ENCODE measurements around the gene PRR18. TPM values are rescaled to one million over a fixed set of nuclear protein-coding genes. Genes with fewer than 3 reads are reported as not detected.

PRR18 gene
- total and polyA plus RNA-seq, 4 donors = 0.33 to 2.9 (median 0.87) TPM

GRCh38 chr6:166259296-166259977 lies 48.8 kb downstream of the PRR18 start:
- H3K4me1 ChIP-seq (ENCODE audit: control insufficient read depth in 5 of 5, insufficient read depth in 5 of 5, low read length in 5 of 5) = no peaks in the 10 kb centered on the region
- H3K9me3 ChIP-seq (ENCODE audit: control insufficient read depth in 4 of 4, insufficient read depth in 3 of 4, low read length in 3 of 4) = no peaks in the 10 kb centered on the region
- H3K27me3 ChIP-seq (ENCODE audit: control insufficient read depth in 3 of 3, insufficient read depth in 3 of 3, low read length in 2 of 3) = peaks cover 0 to 29% (median 24%) of the 10 kb centered on the region in 3 donors
- no peak overlapping the region for H3K9ac ChIP-seq (ENCODE audit: insufficient read depth in 1 of 2, low read length in 2 of 2)
- DNase-seq = no peak
- no peaks in the 10 kb centered on the region for H3K36me3 ChIP-seq (ENCODE audit: control insufficient read depth in 4 of 4, insufficient read depth in 4 of 4, low read length in 4 of 4)
- H3K4me3 ChIP-seq = no peak overlapping the region
- peak overlapping the region in 1 of 2 donors; percentile 83 for H3K27ac ChIP-seq (ENCODE audit: low read depth in 1 of 2, low read length in 1 of 2)
- 57 to 65% methylated on average over 20 of the region's 20 CpGs for WGBS, 2 donors
- no peak for ATAC-seq (ENCODE audit: insufficient read depth, low FRiP score)
- no peak for TF ChIP-seq CTCF (IDR thresholded peaks at IDR 0.05; ENCODE audit: control extremely low read depth, extremely low read depth)

- Histone ChIP-seq H3K9me3 (ENCODE audit: control insufficient read depth in 4 of 4, insufficient read depth in 3 of 4, low read length in 3 of 4) (peaks cover 0 to under 1% (median 0%) of the 10 kb centered on the region in 4 donors), H3K27ac (ENCODE audit: low read depth in 1 of 2, low read length in 1 of 2) (peak overlapping the region in 1 of 2 donors; percentile 71), H3K4me1 (ENCODE audit: control insufficient read depth in 5 of 5, insufficient read depth in 5 of 5, low read length in 5 of 5) (peaks cover 0 to 2% (median 0%) of the 10 kb centered on the region in 5 donors), H3K36me3 (ENCODE audit: control insufficient read depth in 4 of 4, insufficient read depth in 4 of 4, low read length in 4 of 4) (no peaks in the 10 kb centered on the region), H3K9ac (ENCODE audit: insufficient read depth in 1 of 2, low read length in 2 of 2) (no peak overlapping the region), H3K4me3 (no peak overlapping the region), H3K27me3 (ENCODE audit: control insufficient read depth in 3 of 3, insufficient read depth in 3 of 3, low read length in 2 of 3) (peaks cover 1 to 34% (median 29%) of the 10 kb centered on the region in 3 donors)
- WGBS, 2 donors = 25 to 40% methylated on average over 10 of the region's 10 CpGs
- no peak for TF ChIP-seq CTCF (IDR thresholded peaks at IDR 0.05; ENCODE audit: control extremely low read depth, extremely low read depth)
- DNase-seq (no peak), ATAC-seq (ENCODE audit: insufficient read depth, low FRiP score) (peak; percentile 76)
These were observed 49.3 kb downstream of the PRR18 start for GRCh38 chr6:166258854-166259276.

GRCh38 chr6:166257911-166258318 lies 50.3 kb downstream of the PRR18 start:
- ATAC-seq (ENCODE audit: insufficient read depth, low FRiP score) (no peak), DNase-seq (no peak)
- Histone ChIP-seq H3K4me1 (ENCODE audit: control insufficient read depth in 5 of 5, insufficient read depth in 5 of 5, low read length in 5 of 5) (peaks cover 0 to 8% (median 1%) of the 10 kb centered on the region in 5 donors), H3K9me3 (ENCODE audit: control insufficient read depth in 4 of 4, insufficient read depth in 3 of 4, low read length in 3 of 4) (peaks cover 0 to 2% (median 0%) of the 10 kb centered on the region in 4 donors), H3K9ac (ENCODE audit: insufficient read depth in 1 of 2, low read length in 2 of 2) (no peak overlapping the region), H3K27ac (ENCODE audit: low read depth in 1 of 2, low read length in 1 of 2) (no peak overlapping the region), H3K27me3 (ENCODE audit: control insufficient read depth in 3 of 3, insufficient read depth in 3 of 3, low read length in 2 of 3) (peaks cover 4 to 39% (median 33%) of the 10 kb centered on the region in 3 donors), H3K36me3 (ENCODE audit: control insufficient read depth in 4 of 4, insufficient read depth in 4 of 4, low read length in 4 of 4) (no peaks in the 10 kb centered on the region), H3K4me3 (no peak overlapping the region)
- TF ChIP-seq CTCF (IDR thresholded peaks at IDR 0.05; ENCODE audit: control extremely low read depth, extremely low read depth) = no peak
- 62 to 67% methylated on average over 7 of the region's 7 CpGs for WGBS, 2 donors

Other genes with a start within 250 kb of the PRR18 start
- not detected for gene TBXT, start 140.5 kb downstream of the PRR18 start, total RNA-seq
- gene TBXT, start 140.5 kb downstream of the PRR18 start, polyA plus RNA-seq = not detected
- 10 to 100 TPM; 40.8 to 47.0 TPM for gene SFT2D1, start 34.2 kb upstream of the PRR18 start, total RNA-seq
- 10 to 100 TPM; 70.5 to 81.2 TPM for gene SFT2D1, start 34.2 kb upstream of the PRR18 start, polyA plus RNA-seq
- gene MPC1, start 74.5 kb upstream of the PRR18 start, total RNA-seq = 10 to 100 TPM; 30.1 to 60.8 TPM
- 100 to 1,000 TPM in 1 of 2 donors, 10 to 100 TPM in 1; 52.3 to 103 TPM for gene MPC1, start 74.5 kb upstream of the PRR18 start, polyA plus RNA-seq